ENCODE results near the gene HTR2A.

DNA sequence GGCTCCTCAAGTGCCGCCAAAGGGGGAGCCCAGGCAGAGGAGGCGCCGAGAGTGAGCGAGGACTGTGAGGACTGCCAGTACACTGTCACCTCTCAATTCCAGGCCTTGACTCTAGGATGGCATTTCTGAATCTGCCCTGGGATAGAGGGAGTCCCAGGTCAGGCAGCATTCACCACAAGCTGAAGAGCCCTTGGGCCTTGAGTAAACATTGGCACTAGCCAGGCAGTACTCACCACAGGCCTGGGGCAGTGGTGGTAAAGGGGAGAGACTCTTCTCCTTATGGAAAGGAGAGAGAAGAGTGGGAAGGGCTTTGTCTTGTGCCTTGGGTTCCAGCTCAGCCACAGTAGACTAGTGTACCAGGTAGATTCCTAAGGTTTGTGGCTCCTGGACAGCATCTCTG is 39.7 kb upstream of the HTR2A start:
- TF ChIP-seq, protein P1, sequence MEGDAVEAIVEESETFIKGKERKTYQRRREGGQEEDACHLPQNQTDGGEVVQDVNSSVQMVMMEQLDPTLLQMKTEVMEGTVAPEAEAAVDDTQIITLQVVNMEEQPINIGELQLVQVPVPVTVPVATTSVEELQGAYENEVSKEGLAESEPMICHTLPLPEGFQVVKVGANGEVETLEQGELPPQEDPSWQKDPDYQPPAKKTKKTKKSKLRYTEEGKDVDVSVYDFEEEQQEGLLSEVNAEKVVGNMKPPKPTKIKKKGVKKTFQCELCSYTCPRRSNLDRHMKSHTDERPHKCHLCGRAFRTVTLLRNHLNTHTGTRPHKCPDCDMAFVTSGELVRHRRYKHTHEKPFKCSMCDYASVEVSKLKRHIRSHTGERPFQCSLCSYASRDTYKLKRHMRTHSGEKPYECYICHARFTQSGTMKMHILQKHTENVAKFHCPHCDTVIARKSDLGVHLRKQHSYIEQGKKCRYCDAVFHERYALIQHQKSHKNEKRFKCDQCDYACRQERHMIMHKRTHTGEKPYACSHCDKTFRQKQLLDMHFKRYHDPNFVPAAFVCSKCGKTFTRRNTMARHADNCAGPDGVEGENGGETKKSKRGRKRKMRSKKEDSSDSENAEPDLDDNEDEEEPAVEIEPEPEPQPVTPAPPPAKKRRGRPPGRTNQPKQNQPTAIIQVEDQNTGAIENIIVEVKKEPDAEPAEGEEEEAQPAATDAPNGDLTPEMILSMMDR (IDR thresholded peaks at IDR 0.05) = no peak
- no peak for TF ChIP-seq POLR2A (IDR thresholded peaks at IDR 0.05)

Data from lower leg skin (tissue), 3 donors.